NCI-H2196 (cell line): ENCODE results near the gene TASP1.

Source experiments
- DNase-seq: peaks from one replicate; lab custom pipeline; 2025; ENCODE audit not compliant: unreplicated experiment; lab: John Stamatoyannopoulos, UW

Gene TASP1

GRCh38 chr20:13580707-13581106, 58.0 kb downstream of the TASP1 start:
- no peak for DNase-seq

- DNase-seq = no peak
These were observed 64.7 kb downstream of the TASP1 start for GRCh38 chr20:13574071-13574470.

DNA sequence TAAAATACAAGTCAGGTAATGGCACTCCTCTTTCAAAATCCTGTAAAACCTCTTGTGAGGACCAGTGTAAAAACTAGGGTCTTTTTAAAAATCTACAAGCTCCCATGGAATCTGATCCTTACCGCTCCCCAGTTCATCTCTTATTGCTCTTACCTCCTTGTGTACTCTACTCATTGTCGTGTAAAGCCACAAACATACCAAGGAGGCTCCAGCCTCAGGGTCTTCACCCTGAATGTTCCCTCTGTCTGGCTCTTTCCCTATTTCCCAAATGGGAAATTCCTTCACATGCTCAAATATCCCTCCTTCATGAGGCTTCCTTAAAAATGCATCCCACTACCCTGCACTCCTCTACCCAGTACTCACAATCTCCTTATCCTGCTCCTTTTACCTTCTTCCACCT, 67.1 kb downstream of the TASP1 start:
- no peak for DNase-seq

- no peak for DNase-seq
These were observed 71.1 kb downstream of the TASP1 start for GRCh38 chr20:13567663-13568062.

GRCh38 chr20:13563854-13564253, 74.9 kb downstream of the TASP1 start:
- DNase-seq = no peak

DNA sequence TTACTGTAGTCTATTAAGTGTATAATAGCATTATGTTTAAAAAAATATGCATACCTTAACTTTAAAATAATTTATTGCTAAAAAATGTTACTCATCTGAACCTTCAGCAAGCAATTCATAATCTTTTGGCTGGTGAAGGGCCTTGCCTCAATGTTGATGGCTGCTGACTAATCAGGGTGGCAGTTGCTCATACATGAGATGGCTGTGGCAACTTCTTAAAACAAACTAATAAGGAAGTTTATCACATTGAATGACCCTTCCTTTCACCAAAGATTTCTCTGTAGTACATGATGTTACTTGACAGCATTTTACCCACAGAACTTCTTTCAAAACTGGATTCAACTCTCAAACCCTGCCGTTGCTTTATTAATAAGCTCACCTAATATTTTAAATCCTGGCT, 84.0 kb downstream of the TASP1 start:
- no peak for DNase-seq

- no peak for DNase-seq
These were observed 84.7 kb downstream of the TASP1 start for GRCh38 chr20:13554076-13554475.

DNA sequence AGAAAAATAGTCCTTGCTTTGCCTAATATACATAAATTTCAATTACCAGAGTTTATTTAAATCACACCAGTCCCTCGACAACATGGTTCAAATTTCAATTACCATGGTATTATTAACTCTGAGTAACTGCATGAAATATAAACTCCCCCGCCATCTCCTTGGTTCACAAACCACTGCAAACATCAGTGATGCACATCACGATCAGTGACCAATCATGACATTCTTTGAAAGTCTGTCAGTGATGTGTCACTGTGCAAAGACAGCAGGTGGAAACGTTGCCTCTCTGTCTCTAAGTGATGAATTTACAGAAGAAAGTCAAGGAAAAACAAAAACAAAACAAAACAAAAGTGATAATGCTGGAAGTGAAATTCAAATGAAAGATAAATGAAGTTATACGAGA, 86.7 kb downstream of the TASP1 start:
- DNase-seq = no peak

- no peak for DNase-seq
These were observed 89.3 kb downstream of the TASP1 start for GRCh38 chr20:13549451-13549850.

DNA sequence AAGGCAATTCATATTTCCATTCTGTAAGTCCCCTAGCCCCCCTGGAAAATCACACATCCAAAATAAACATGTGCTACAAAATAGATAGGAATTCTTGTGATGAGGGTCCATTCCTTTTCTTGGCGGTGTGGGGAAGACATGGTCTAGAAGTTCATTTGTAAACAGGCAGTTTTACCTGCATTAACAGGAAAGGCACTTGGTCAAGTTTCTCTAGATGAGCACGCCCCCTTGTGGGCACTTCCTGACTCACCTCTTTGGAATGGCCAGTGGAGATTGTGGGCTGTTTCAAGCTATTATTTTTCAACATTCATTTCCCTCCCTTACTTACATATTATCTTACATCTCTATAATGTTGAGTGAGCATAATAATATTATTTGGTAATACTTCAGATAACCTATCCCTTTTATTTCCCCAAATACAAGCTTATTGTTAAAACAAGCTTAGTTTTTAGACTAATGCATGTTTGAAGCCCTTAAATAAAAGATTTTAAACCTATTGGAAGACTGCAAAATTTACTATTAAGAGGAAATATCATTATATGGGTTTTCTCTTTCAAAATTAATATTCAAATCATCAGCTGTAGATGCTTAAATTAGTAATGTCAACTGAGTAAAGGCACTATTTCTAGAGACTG, 92.1 kb downstream of the TASP1 start:
- peak; percentile 83 for DNase-seq

GRCh38 chr20:13545790-13546189, 92.9 kb downstream of the TASP1 start:
- no peak for DNase-seq

DNA sequence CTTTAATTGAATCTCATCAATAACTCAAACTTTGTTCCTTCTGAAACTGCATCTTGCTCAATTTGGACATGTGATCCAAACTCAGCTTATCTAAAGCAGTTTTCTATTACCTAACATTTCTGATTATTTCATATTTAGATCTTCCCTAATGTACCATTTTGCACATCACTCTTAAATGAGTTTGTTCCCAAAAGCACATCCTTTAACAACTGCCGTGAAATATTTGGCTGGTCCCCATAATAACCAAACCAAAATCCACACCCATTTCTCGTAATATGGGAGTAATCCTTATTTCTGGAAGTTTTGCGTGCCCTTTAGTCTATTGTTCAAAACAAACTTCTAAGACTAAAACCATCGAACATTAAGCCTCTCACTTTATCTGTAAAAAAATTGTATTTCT, 94.9 kb downstream of the TASP1 start:
- DNase-seq = no peak

DNA sequence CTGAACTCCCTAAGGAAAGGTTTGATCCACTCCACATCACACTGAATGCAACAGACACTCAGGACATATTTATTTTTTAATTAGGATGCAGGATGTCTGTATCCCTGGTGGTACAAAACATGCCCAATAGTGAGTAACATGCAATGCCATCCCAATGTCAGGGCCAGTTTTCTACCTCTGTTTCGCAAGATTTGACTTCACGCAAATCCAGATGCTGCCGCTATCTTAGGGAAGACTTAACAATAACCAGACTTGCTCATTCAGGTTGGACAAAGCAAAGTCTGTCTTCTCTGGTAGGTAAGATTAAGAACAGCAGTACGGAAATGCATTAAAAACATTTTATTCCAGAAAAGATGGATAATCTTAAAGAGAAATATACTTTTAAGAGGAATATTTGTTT, 103.1 kb downstream of the TASP1 start:
- DNase-seq = no peak

DNA sequence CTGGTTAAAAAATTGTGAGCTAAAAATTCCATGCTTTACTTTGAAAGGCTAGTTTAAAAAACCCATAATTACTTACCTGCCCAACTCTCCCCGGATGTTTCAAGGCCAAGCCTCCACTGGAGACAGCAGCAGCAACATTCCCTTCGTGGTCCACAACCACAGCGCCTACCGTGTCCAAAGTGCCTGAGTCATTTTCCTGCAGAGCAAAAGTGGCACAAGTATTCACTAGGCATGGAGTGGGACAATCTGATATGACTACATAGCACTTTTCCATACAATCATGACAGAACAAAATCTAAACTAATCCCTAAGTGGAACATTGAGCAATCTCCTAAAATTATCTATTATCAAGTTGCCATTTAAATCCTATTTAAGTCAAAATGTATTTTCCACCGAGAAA, 104.8 kb downstream of the TASP1 start:
- no peak for DNase-seq

GRCh38 chr20:13530146-13530545, 108.6 kb downstream of the TASP1 start:
- no peak for DNase-seq

- DNase-seq = no peak
These were observed 112.2 kb downstream of the TASP1 start for GRCh38 chr20:13526551-13526950.

DNA sequence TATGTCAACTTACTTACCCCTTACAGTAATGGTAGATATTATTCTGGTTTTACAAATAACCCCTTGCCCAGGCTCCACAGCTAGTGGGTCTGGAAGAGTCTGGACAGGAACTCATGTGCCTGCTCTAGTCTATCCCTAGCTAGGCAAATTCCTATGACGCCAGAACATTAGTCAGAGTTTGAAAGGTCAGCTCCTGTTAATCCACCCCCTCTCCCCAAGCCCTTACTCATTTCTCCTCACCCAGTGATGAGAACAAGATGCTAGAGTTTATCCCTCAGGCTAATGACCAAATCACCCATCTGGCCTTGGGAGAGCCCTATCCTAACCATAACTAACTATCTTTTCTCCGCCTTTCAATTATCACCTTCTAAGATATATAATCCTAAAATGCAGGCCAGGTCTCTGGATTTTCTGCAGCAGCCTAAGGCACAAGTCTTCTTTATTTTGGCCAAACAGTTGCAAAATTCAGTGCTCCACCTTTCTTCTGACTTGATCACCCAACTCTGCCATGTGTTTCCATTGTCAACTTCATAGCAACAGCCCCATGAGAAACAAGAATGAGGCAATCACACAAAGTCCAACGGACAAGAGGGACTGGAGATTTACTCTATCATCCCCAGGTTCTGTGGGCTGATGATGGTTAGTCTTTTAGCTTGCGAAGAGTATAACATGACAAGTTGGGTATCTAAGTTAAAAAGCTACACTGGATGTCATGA, 113.3 kb downstream of the TASP1 start:
- no peak for DNase-seq

- no peak for DNase-seq
These were observed 114.4 kb downstream of the TASP1 start for GRCh38 chr20:13524339-13524738.

- DNase-seq = no peak
These were observed 120.9 kb downstream of the TASP1 start for GRCh38 chr20:13517831-13518230.

GRCh38 chr20:13515796-13516558, 122.8 kb downstream of the TASP1 start:
- DNase-seq = no peak

DNA sequence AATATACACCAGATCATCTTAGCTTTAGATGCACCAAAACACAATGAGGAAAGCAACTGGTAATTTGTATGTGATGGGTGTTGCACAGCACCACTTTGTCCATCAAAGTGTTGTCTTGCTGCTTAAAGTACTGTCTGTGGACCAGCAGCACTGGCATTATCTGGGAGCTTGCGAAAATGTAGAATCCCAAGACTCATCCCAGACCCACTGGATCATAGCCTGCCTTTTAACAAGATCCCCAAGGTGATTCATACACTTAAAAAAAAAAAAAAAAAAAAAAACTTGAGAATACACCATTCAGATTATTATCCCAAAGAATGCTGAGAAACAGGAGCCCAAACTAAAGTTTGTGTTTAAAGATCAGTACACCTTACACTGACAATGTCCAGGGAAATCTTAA, 123.4 kb downstream of the TASP1 start:
- DNase-seq = no peak

- no peak for DNase-seq
These were observed 127.8 kb downstream of the TASP1 start for GRCh38 chr20:13510837-13511488.
